ENCODE results near the gene CNDP1. TPM values are rescaled to one million over a fixed set of nuclear protein-coding genes. Genes with fewer than 3 reads are reported as not detected.

CNDP1 gene
- polyA plus RNA-seq, 4 donors, result 0.13 to 11.9 (median 6.5) TPM

DNA sequence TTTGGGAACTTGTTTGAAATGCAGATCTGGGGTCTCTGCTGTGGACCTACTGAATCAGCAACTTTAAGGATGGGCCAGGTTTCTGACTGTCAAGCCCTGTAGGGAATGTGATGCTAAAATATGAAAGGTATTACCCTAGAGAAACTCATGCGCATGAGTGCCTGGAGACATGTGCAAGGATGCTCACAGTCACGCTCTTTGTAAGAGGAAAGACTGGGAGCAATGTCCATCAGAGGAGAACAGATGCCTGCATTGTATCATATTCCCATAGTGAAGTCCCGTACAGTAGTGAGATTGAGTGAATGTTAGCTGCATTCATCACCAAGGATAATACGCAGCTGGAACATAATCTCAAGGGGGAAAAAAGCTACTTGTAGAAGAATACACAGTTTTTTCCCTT is 77.5 kb downstream of the CNDP1 start:
- Histone ChIP-seq H3K27me3 (ENCODE audit: control insufficient read depth in 3 of 3, insufficient read depth in 3 of 3, low read length in 3 of 3) (no peaks in the 10 kb centered on the region), H3K36me3 (ENCODE audit: control insufficient read depth in 3 of 3, insufficient read depth in 2 of 3, low read depth in 1 of 3, low read length in 3 of 3) (no peaks in the 10 kb centered on the region), H3K9me3 (ENCODE audit: control insufficient read depth in 2 of 2, insufficient read depth in 1 of 2, low read depth in 1 of 2, low read length in 1 of 2) (peaks cover 0 to 6% of the 10 kb centered on the region in 2 donors), H3K4me3 (ENCODE audit: low read depth in 1 of 3, low read length in 3 of 3) (no peak overlapping the region), H3K4me1 (ENCODE audit: control insufficient read depth in 3 of 3, insufficient read depth in 2 of 3, low read depth in 1 of 3, low read length in 2 of 3) (no peaks in the 10 kb centered on the region), H3K27ac (ENCODE audit: low read depth in 1 of 3, low read length in 2 of 3) (no peak overlapping the region)
- FAIRE-seq (no peak), DNase-seq (no peak)
- WGBS, 3 donors, result 82 to 95% (median 90%) methylated on average over 4 of the region's 4 CpGs

DNA sequence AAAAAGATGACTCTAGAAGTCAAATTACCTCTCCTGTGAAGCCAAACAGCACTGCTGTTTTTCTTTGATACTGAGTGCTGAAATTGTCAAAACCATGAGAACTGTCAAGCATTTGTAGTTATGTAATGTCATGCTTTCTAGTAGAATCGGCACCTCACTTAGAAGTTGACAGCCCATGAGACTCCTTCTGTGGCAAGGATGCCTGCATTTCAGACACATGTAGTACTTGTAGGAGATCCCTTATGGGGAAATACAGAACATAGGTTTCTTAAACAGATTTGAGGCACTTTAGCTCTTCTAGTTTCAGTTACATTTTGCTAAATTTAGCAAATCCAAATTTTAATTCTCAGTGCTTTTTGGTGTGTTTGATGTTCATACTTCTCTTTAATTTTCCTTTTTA is 79.1 kb downstream of the CNDP1 start:
- H3K27ac ChIP-seq (ENCODE audit: low read depth in 1 of 3, low read length in 2 of 3), result no peak overlapping the region
- no peaks in the 10 kb centered on the region for H3K27me3 ChIP-seq (ENCODE audit: control insufficient read depth in 3 of 3, insufficient read depth in 3 of 3, low read length in 3 of 3)
- H3K9me3 ChIP-seq (ENCODE audit: control insufficient read depth in 2 of 2, insufficient read depth in 1 of 2, low read depth in 1 of 2, low read length in 1 of 2), result peaks cover 0 to 9% of the 10 kb centered on the region in 2 donors
- no peak for DNase-seq
- WGBS, 3 donors, result 67 to 91% (median 70%) methylated on average over 1 of the region's 1 CpG
- no peaks in the 10 kb centered on the region for H3K36me3 ChIP-seq (ENCODE audit: control insufficient read depth in 3 of 3, insufficient read depth in 2 of 3, low read depth in 1 of 3, low read length in 3 of 3)
- no peak for FAIRE-seq
- H3K4me1 ChIP-seq (ENCODE audit: control insufficient read depth in 3 of 3, insufficient read depth in 2 of 3, low read depth in 1 of 3, low read length in 2 of 3), result no peaks in the 10 kb centered on the region
- no peak overlapping the region for H3K4me3 ChIP-seq (ENCODE audit: low read depth in 1 of 3, low read length in 3 of 3)

DNA sequence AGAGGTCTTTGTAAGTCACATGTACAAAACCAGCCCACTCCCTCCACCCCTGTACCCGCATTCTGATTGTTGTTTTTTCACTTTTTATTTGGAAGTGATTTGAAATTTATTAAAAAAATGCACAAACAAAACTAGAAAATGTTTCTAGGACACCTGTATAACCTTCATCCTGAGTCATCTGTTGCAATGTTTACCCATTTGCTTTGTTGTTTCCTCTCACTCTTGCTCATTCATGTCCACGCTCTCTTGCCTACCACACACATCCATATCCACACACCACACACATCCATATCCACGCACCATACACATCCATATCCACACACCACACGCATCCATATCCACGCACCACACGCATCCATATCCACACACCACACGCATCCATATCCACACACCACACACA is 82.2 kb downstream of the CNDP1 start:
- FAIRE-seq (no peak), DNase-seq (no peak)
- Histone ChIP-seq H3K27me3 (ENCODE audit: control insufficient read depth in 3 of 3, insufficient read depth in 3 of 3, low read length in 3 of 3) (no peaks in the 10 kb centered on the region), H3K4me3 (ENCODE audit: low read depth in 1 of 3, low read length in 3 of 3) (no peak overlapping the region), H3K27ac (ENCODE audit: low read depth in 1 of 3, low read length in 2 of 3) (no peak overlapping the region), H3K36me3 (ENCODE audit: control insufficient read depth in 3 of 3, insufficient read depth in 2 of 3, low read depth in 1 of 3, low read length in 3 of 3) (no peaks in the 10 kb centered on the region), H3K9me3 (ENCODE audit: control insufficient read depth in 2 of 2, insufficient read depth in 1 of 2, low read depth in 1 of 2, low read length in 1 of 2) (peaks cover 0 to 9% of the 10 kb centered on the region in 2 donors), H3K4me1 (ENCODE audit: control insufficient read depth in 3 of 3, insufficient read depth in 2 of 3, low read depth in 1 of 3, low read length in 2 of 3) (no peaks in the 10 kb centered on the region)
- 58 to 60% (median 59%) methylated on average over 7 of the region's 7 CpGs for WGBS, 3 donors

DNA sequence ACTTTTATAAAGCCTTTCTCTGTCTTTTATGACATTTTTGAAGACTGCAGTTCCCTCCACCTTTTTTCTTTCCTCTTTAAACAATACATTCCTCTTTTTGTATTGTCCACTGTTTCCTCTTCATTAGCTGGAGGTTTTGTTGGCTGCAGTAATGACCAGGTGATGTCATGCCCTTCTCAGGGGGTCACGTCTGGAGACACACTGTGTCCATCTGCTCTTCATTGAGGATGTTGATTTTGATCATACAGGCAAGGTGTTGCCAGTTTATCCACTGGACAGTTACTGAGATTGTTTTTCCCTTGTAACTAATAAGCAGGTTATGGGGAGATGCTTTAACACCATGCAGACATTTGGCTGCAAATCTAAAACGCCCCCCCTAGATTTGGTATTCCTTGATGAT is 83.2 kb downstream of the CNDP1 start:
- no peak for DNase-seq
- 82 to 89% (median 86%) methylated on average over 2 of the region's 2 CpGs for WGBS, 3 donors
- H3K9me3 ChIP-seq (ENCODE audit: control insufficient read depth in 2 of 2, insufficient read depth in 1 of 2, low read depth in 1 of 2, low read length in 1 of 2), result peaks cover 0 to 9% of the 10 kb centered on the region in 2 donors
- H3K4me1 ChIP-seq (ENCODE audit: control insufficient read depth in 3 of 3, insufficient read depth in 2 of 3, low read depth in 1 of 3, low read length in 2 of 3), result no peaks in the 10 kb centered on the region
- H3K36me3 ChIP-seq (ENCODE audit: control insufficient read depth in 3 of 3, insufficient read depth in 2 of 3, low read depth in 1 of 3, low read length in 3 of 3), result no peaks in the 10 kb centered on the region
- H3K4me3 ChIP-seq (ENCODE audit: low read depth in 1 of 3, low read length in 3 of 3), result no peak overlapping the region
- no peak overlapping the region for H3K27ac ChIP-seq (ENCODE audit: low read depth in 1 of 3, low read length in 2 of 3)
- FAIRE-seq, result no peak
- no peaks in the 10 kb centered on the region for H3K27me3 ChIP-seq (ENCODE audit: control insufficient read depth in 3 of 3, insufficient read depth in 3 of 3, low read length in 3 of 3)

DNA sequence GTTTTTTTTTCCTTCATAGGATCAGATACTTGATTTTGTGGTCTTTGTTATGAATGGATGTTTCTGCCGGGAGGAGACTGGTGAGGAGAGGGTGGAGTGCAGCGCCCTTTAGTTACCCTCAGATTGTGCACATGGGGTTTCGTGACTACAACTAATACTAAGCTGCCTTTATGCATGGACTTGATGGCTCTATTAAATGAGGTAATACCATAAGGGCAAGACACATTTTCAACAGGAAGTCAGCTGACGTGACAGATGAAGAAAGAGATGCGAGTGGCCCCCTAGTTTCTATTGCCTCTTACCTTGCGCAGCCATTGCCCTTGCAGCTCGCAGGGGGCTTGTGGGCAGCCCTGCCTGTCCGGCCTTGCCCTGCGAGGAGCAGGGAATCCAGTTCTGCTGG is 87.8 kb downstream of the CNDP1 start:
- no peak for FAIRE-seq
- H3K4me3 ChIP-seq (ENCODE audit: low read depth in 1 of 3, low read length in 3 of 3), result no peak overlapping the region
- peaks cover 0 to under 1% of the 10 kb centered on the region in 2 donors for H3K9me3 ChIP-seq (ENCODE audit: control insufficient read depth in 2 of 2, insufficient read depth in 1 of 2, low read depth in 1 of 2, low read length in 1 of 2)
- no peaks in the 10 kb centered on the region for H3K4me1 ChIP-seq (ENCODE audit: control insufficient read depth in 3 of 3, insufficient read depth in 2 of 3, low read depth in 1 of 3, low read length in 2 of 3)
- no peak for DNase-seq
- H3K36me3 ChIP-seq (ENCODE audit: control insufficient read depth in 3 of 3, insufficient read depth in 2 of 3, low read depth in 1 of 3, low read length in 3 of 3), result no peaks in the 10 kb centered on the region
- no peaks in the 10 kb centered on the region for H3K27me3 ChIP-seq (ENCODE audit: control insufficient read depth in 3 of 3, insufficient read depth in 3 of 3, low read length in 3 of 3)
- 79 to 81% (median 80%) methylated on average over 9 of the region's 9 CpGs for WGBS, 3 donors
- no peak overlapping the region for H3K27ac ChIP-seq (ENCODE audit: low read depth in 1 of 3, low read length in 2 of 3)

DNA sequence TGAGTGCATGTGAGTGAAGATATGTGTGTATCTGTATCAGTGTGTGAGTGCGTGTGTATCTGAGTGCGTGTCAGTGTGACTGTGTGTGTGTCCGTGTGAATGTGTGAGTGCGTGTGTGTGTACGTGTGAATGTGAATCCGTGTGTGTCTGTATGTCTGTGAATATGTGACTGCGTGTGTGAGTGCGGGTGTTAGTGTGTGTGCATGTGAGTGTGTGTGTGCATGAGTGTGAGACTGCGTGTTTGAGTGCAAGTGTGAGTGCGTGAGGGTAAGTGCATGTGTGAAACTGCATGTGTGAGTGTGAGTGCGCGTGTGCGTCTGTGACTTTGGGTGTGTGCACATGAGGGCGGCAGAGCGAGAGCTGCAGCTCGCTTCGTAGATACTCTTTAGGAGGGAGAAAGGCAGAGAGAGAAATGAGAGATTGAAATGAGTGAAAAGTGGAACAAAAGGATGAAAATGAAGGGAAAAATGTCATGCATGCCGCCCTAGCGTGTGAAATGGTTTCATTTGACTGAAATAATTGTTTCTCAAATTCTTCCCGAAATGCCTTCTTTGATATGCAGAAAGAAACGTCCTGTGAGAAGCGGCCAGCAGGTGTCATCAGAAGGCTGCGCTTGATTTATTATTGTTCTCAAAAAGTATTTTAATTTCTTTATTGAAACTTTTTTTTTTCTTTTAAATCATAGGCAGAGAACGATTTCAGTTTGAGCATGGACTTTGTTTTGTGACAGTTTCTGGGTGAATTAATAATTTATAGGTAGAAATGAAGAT is 88.9 kb downstream of the CNDP1 start:
- WGBS, 3 donors, result 59 to 76% (median 63%) methylated on average over 24 of the region's 24 CpGs
- Histone ChIP-seq H3K27ac (ENCODE audit: low read depth in 1 of 3, low read length in 2 of 3) (no peak overlapping the region), H3K27me3 (ENCODE audit: control insufficient read depth in 3 of 3, insufficient read depth in 3 of 3, low read length in 3 of 3) (no peaks in the 10 kb centered on the region), H3K9me3 (ENCODE audit: control insufficient read depth in 2 of 2, insufficient read depth in 1 of 2, low read depth in 1 of 2, low read length in 1 of 2) (no peaks in the 10 kb centered on the region), H3K4me1 (ENCODE audit: control insufficient read depth in 3 of 3, insufficient read depth in 2 of 3, low read depth in 1 of 3, low read length in 2 of 3) (no peaks in the 10 kb centered on the region), H3K36me3 (ENCODE audit: control insufficient read depth in 3 of 3, insufficient read depth in 2 of 3, low read depth in 1 of 3, low read length in 3 of 3) (no peaks in the 10 kb centered on the region), H3K4me3 (ENCODE audit: low read depth in 1 of 3, low read length in 3 of 3) (no peak overlapping the region)
- DNase-seq, result peak in 1 of 2 donors; percentile 7
- FAIRE-seq, result no peak

DNA sequence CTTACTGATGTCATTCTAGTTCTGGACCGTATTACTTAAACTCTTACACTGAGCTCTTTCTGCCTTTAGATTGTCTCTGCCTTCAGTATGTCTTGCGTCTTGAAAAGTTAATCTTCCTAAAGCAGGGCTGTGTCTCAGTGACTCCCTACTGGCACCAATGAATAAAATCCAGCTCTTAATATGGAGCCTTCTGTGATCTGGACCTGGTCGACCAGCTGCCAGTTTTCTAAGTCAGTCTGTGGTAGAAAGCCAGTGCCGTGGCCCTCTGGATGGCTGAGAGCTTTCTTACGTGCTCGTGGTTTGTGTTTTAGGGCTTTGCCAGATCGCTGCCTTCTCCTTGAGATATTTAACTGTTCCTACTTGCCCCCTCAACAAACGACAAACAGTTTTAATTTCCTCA is 90.2 kb downstream of the CNDP1 start:
- 87 to 95% (median 92%) methylated on average over 8 of the region's 8 CpGs for WGBS, 3 donors

DNA sequence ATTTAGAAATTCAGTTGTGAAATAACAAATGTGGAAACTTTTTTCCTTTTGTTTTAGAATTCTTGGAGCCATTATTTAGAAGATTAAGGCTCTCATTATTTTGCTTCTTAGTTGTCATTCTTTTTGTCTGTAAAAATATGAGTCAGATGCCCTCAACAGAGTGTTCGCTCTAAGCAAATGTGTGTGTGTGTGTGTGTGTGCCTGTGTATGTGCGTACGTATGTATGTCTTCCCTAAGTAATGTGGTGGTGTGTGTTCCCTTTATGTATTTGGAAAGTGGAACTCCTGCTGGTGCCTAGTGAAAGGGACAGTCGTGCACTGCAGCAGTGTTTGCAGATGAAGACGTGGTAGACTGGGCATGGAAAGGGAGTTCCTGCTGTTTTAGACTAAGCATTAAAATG is 90.9 kb downstream of the CNDP1 start:
- Histone ChIP-seq H3K27ac (ENCODE audit: low read depth in 1 of 3, low read length in 2 of 3) (no peak overlapping the region), H3K9me3 (ENCODE audit: control insufficient read depth in 2 of 2, insufficient read depth in 1 of 2, low read depth in 1 of 2, low read length in 1 of 2) (no peaks in the 10 kb centered on the region), H3K36me3 (ENCODE audit: control insufficient read depth in 3 of 3, insufficient read depth in 2 of 3, low read depth in 1 of 3, low read length in 3 of 3) (no peaks in the 10 kb centered on the region), H3K27me3 (ENCODE audit: control insufficient read depth in 3 of 3, insufficient read depth in 3 of 3, low read length in 3 of 3) (no peaks in the 10 kb centered on the region), H3K4me1 (ENCODE audit: control insufficient read depth in 3 of 3, insufficient read depth in 2 of 3, low read depth in 1 of 3, low read length in 2 of 3) (no peaks in the 10 kb centered on the region), H3K4me3 (ENCODE audit: low read depth in 1 of 3, low read length in 3 of 3) (no peak overlapping the region)
- FAIRE-seq, result no peak
- no peak for DNase-seq
- 85 to 96% (median 95%) methylated on average over 5 of the region's 5 CpGs for WGBS, 3 donors

More for the DNA sequence above, 90.2 kb downstream of the CNDP1 start:
- DNase-seq, result no peak
- FAIRE-seq, result no peak
- no peaks in the 10 kb centered on the region for H3K9me3 ChIP-seq (ENCODE audit: control insufficient read depth in 2 of 2, insufficient read depth in 1 of 2, low read depth in 1 of 2, low read length in 1 of 2)
- no peak overlapping the region for H3K4me3 ChIP-seq (ENCODE audit: low read depth in 1 of 3, low read length in 3 of 3)
- no peaks in the 10 kb centered on the region for H3K4me1 ChIP-seq (ENCODE audit: control insufficient read depth in 3 of 3, insufficient read depth in 2 of 3, low read depth in 1 of 3, low read length in 2 of 3)
- no peak overlapping the region for H3K27ac ChIP-seq (ENCODE audit: low read depth in 1 of 3, low read length in 2 of 3)
- H3K27me3 ChIP-seq (ENCODE audit: control insufficient read depth in 3 of 3, insufficient read depth in 3 of 3, low read length in 3 of 3), result no peaks in the 10 kb centered on the region
- H3K36me3 ChIP-seq (ENCODE audit: control insufficient read depth in 3 of 3, insufficient read depth in 2 of 3, low read depth in 1 of 3, low read length in 3 of 3), result no peaks in the 10 kb centered on the region

Measured in small intestine (tissue), 7 donors.